Heart right ventricle (tissue), 16 donors: ENCODE data around the gene ZNF362. TPM values are rescaled to one million over a fixed set of nuclear protein-coding genes. Genes with fewer than 3 reads are reported as not detected.

Source experiments
- ATAC-seq, 8 donors: fragments of 200-7000 bp; cut with Tn5 transposase; one replicate each; pipeline ENCODE4 v1.9.1; 2020; ENCODE audit warnings: mild to moderate bottlenecking in 8 of 8, moderate library complexity in 8 of 8, moderate number of reproducible peaks in 1 of 8
- DNase-seq, 2 donors: peaks; one replicate each; pipeline ENCODE4 v3.0.0-alpha.2; 2020
- H3K27ac ChIP-seq, 10 donors: fragments of 200-600 bp; sonication (generic) in 2 of 10; one replicate each; pipeline versions ENCODE4 v1.5.0 to v1.8.0; 2020 to 2022; ENCODE audit warnings: mild to moderate bottlenecking in 3 of 10
- H3K27me3 ChIP-seq, 7 donors: fragments of 200-600 bp; one replicate each; pipeline ENCODE4 v1.8.0; 2021 to 2022; ENCODE audit warnings: mild to moderate bottlenecking in 2 of 7
- H3K36me3 ChIP-seq, 9 donors: fragments of 200-600 bp; sonication (generic) in 1 of 9; one replicate each; pipeline versions ENCODE4 v1.5.0 to v1.8.0; 2020 to 2022; ENCODE audit warnings: mild to moderate bottlenecking in 2 of 9
- H3K4me1 ChIP-seq, 9 donors: fragments of 200-600 bp; sonication (generic) in 1 of 9; one replicate each; pipeline versions ENCODE4 v1.5.0 to v1.8.0; 2020 to 2022; ENCODE audit warnings: mild to moderate bottlenecking in 4 of 9
- H3K4me3 ChIP-seq, 10 donors: fragments of 200-600 bp; sonication (generic) in 2 of 10; one replicate each; pipeline versions ENCODE4 v1.5.0 to v1.8.0; 2020 to 2022; ENCODE audit warnings: mild to moderate bottlenecking in 7 of 10, moderate library complexity in 2 of 10
- H3K9me3 ChIP-seq, 11 donors: fragments of 200-600 bp in 10 of 11; sonication (generic) in 2 of 11; one replicate each; pipeline versions ENCODE4 v1.5.0 to v1.8.0; 2013 to 2022; ENCODE audit warnings: mild to moderate bottlenecking in 2 of 11, control low read depth in 1 of 11, moderate library complexity in 1 of 11
- WGBS, 2 donors: extraction: QIAGEN DNeasy Blood & Tissue Kit; methylation state at CpG; one replicate each; pipeline ENCODE4 v1.1.7; 2013; ENCODE audit warnings: inconsistent platforms in 1 of 2; 5-methylcytosine and 5-hydroxymethylcytosine counted together
- intact Hi-C, 10 donors: fragments of 100-400 bp; cut with DNase I; formaldehyde crosslinking; loops; one replicate each; pipeline versions ENCODE4 v1.11.1 to v1.14.2; 2022
- polyA plus RNA-seq, 2 donors: library from polyadenylated mRNA; stranded (reverse); fragments of 200-250 nt; gene quantifications; one replicate each; pipeline ENCODE4 v1.2.3, GENCODE V29; 2013
- total RNA-seq, 10 donors: library from RNA; stranded (reverse); fragmentation: NEBNext Ultra II Directional in 3 of 10; extraction: Animal tissue kit (Norgen Biotek cat#: 25700) in 3 of 10; gene quantifications; one replicate each; pipeline versions ENCODE4 v1.2.1 to v1.2.4, GENCODE V29; 2021 to 2023
- TF ChIP-seq, protein P1 (sequence below), 9 donors: fragments of 200-600 bp; sonication (generic) in 2 of 9; IDR thresholded peaks; one replicate each; pipeline versions ENCODE4 v1.5.0 to v1.8.0; 2021 to 2022; ENCODE audit warnings: antibody characterized with exemption in 9 of 9, mild to moderate bottlenecking in 5 of 9, moderate library complexity in 1 of 9
- donor health status: Arrhythmogenic right ventricular cardiomyopathy.
- donor health status: ischemic (EF 13 %, LVEDD 7.1; RV severe dilation, severe dysfunction).
- donor health status: healthy with polysubstance abuse.
- donor health status: DM: no; HTN: yes; CAD: no.
- donor health status: DM: no; HTN: no; CAD: no.
- donor health status: ischemic (EF 25% LVEDD 6.9; RV normal size, moderate dysfunction).
- donor health status: ischemic (EF 25% LVEDD 5.7; RV mildly dilated, moderate dysfunction).
- donor health status: healthy.
- donor health status: DM: yes; HTN: yes; CAD: no.
- donor health status: Ischemic cardiomyopathy.
- donor health status: ischemic (EF 35%, LVEDD 5.7; RV mildly dilated, moderate dysfunction).
- donor health status: nonischemic (EF 11% LVEDD 7.7; RV severe dilation, severe dysfunction).
- donor health status: DM: yes; HTN: yes; CAD: no.
- donor health status: PGD.
- donor health status: ischemic (EF 29% LVEDD 5.4; RV normal size, mild dysfunction).
- donor health status: nonischemic (EF 23%, LVEDD 6.1; RV moderate dilation, normal function).

ZNF362 gene
- total and polyA plus RNA-seq, 12 donors: 9.1 to 39.2 (median 31.3) TPM

DNA sequence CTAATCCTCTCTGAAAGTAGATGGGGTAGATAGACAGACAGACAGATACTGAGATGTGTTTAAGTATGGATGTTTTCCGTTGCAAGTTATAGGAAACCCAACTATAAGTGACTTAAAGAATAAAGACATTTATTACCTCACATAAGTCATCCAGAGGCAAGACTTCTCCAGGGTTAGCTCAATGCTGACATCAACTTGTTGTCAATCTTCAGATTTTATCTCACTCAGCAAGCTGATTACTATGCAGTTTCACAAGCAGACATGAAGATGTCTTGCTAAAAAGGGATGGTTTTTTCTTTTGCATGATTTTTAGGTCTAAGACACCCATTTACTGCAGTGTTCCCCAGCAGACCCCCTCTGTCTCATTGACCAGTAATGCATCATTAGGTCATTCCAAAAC is 30.7 kb upstream of the ZNF362 start:
- Histone ChIP-seq H3K4me1 (peaks cover 0 to 34% (median 6%) of the 10 kb centered on the region in 9 donors), H3K27me3 (no peaks in the 10 kb centered on the region), H3K27ac (no peak overlapping the region), H3K4me3 (no peak overlapping the region), H3K9me3 (peaks cover 0 to 27% (median 11%) of the 10 kb centered on the region in 11 donors), H3K36me3 (no peaks in the 10 kb centered on the region)
- intact Hi-C loops: loop anchor here in 8 of 10 donors (5.0 to 10.0 kb wide), 7 partner anchors 43 to 389 kb away; partner anchors contain the start of gene TRIM62 (in 1 of the 8)
- ATAC-seq (no peak), DNase-seq (no peak)
- TF ChIP-seq, protein P1, sequence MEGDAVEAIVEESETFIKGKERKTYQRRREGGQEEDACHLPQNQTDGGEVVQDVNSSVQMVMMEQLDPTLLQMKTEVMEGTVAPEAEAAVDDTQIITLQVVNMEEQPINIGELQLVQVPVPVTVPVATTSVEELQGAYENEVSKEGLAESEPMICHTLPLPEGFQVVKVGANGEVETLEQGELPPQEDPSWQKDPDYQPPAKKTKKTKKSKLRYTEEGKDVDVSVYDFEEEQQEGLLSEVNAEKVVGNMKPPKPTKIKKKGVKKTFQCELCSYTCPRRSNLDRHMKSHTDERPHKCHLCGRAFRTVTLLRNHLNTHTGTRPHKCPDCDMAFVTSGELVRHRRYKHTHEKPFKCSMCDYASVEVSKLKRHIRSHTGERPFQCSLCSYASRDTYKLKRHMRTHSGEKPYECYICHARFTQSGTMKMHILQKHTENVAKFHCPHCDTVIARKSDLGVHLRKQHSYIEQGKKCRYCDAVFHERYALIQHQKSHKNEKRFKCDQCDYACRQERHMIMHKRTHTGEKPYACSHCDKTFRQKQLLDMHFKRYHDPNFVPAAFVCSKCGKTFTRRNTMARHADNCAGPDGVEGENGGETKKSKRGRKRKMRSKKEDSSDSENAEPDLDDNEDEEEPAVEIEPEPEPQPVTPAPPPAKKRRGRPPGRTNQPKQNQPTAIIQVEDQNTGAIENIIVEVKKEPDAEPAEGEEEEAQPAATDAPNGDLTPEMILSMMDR (IDR thresholded peaks at IDR 0.05): no peak
- WGBS, 2 donors: 88 to 90% methylated on average over 1 of the region's 1 CpG

- WGBS, 2 donors: 27 to 29% methylated on average over 5 of the region's 5 CpGs
- H3K4me3 ChIP-seq: no peak overlapping the region
- peak overlapping the region in 5 of 10 donors; percentile 16 to 69 (median 24) for H3K27ac ChIP-seq
- intact Hi-C loops: loop anchor here in 8 of 10 donors (5.0 to 10.0 kb wide), 7 partner anchors 47 to 386 kb away; partner anchors contain the start of gene TRIM62 (in 1 of the 8)
- TF ChIP-seq, protein P1 (IDR thresholded peaks at IDR 0.05): no peak
- DNase-seq (peak in 1 of 2 donors; percentile 80), ATAC-seq (peak; percentile 73 to 94 (median 90))
- H3K9me3 ChIP-seq: peaks cover 0 to 17% (median 10%) of the 10 kb centered on the region in 11 donors
- H3K27me3 ChIP-seq: no peaks in the 10 kb centered on the region
- no peaks in the 10 kb centered on the region for H3K36me3 ChIP-seq
- peaks cover 0 to 33% (median 6%) of the 10 kb centered on the region in 9 donors for H3K4me1 ChIP-seq
These were observed 27.3 kb upstream of the ZNF362 start for GRCh38 chr1:33228935-33229487.

GRCh38 chr1:33231166-33231565 is 25.1 kb upstream of the ZNF362 start:
- DNase-seq: no peak
- WGBS, 2 donors: 89 to 92% methylated on average over 7 of the region's 7 CpGs

GRCh38 chr1:33232716-33233115 is 23.6 kb upstream of the ZNF362 start:
- Histone ChIP-seq H3K9me3 (no peaks in the 10 kb centered on the region), H3K27ac (no peak overlapping the region), H3K27me3 (no peaks in the 10 kb centered on the region), H3K4me3 (no peak overlapping the region), H3K4me1 (peaks cover 0 to 51% (median 20%) of the 10 kb centered on the region in 9 donors), H3K36me3 (no peaks in the 10 kb centered on the region)
- TF ChIP-seq, protein P1 (IDR thresholded peaks at IDR 0.05): no peak
- DNase-seq: no peak
- ATAC-seq: no peak
- intact Hi-C loops: no loop called here
- WGBS, 2 donors: 97% methylated on average over 3 of the region's 3 CpGs

More at GRCh38 chr1:33231166-33231565, 25.1 kb upstream of the ZNF362 start:
- intact Hi-C loops: no loop called here
- TF ChIP-seq, protein P1 (IDR thresholded peaks at IDR 0.05): no peak
- H3K9me3 ChIP-seq: no peaks in the 10 kb centered on the region
- no peak for ATAC-seq
- no peaks in the 10 kb centered on the region for H3K36me3 ChIP-seq
- no peak overlapping the region for H3K4me3 ChIP-seq
- no peak overlapping the region for H3K27ac ChIP-seq
- H3K4me1 ChIP-seq: peaks cover 0 to 51% (median 20%) of the 10 kb centered on the region in 9 donors
- H3K27me3 ChIP-seq: no peaks in the 10 kb centered on the region
